Measurements from ENCODE around the gene ILDR2. TPM values are rescaled to one million over a fixed set of nuclear protein-coding genes. Genes with fewer than 3 reads are reported as not detected.
"Not testable (repeated sequence)": the region's sequence is repeated elsewhere in the genome, so short reads cannot be mapped to it uniquely, and the experiment has no call there.

ILDR2 gene
- total RNA-seq, 4 donors from 2014 or later = 1.1 to 5.4 (median 1.7) TPM

DNA sequence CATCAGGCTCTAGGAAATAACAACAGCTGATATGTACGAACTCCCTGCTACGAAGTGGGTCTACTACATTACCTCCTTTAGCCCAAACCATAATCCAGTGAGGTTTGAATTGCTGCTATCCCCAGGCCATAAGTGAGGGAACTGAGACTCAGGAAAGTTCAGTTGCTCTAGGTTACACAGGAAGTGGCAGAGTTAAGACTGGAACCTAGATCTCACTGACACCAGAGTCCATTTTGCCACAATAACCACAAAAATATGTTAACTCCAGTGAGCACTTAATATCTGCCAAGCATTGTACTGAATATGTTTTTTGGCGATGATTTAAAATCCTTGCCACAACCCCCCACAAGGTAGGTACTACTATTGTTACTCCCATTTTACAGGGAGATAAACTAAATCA is 90.4 kb downstream of the ILDR2 start:
- 87 to 100% methylated on average over 1 to 3 of the region's 3 CpGs for WGBS, 2 donors (ENCODE audit: low coverage in 1 of 2)
- in situ Hi-C loops (cut with MboI; ENCODE audit: low pct_ligation_motif_present in 1 of 4, low pct_unique_long_range_greater_than_20kb in 1 of 4, low sequenced_read_pairs in 3 of 4) = loop anchor here in 2 of 4 donors (10.0 to 25.0 kb wide), 3 partner anchors 180 to 652 kb away; no protein-coding TSS in a partner anchor

DNA sequence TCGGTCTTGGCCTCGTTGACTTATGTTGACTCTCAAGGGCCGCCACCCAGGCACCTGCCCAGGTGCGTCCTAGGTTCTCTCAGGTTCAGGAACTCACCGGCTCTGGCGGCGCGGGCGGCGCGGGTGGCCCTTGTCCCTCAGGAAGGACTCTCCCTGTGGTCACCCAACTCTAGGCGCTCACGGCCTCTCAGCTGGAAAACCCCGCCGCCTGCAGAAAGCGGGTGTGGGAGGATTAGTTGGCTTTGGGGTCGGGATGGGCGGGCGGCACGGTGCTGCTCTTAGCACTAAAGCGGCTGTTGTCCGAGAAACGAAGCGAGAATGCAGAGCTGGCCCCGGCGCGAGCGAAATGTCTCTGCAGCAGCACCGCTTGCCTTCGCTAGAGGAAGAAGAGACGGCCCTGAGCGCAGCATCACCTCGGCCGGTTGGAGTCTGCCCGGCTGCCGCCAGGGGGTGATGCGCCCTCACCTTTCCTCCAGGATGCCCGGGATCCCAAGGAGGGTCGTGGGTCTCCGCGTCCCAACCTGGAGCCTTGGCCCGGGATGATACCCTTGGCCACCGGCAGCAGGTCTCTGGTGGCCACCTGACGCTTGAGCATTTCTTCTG is 91.2 kb downstream of the ILDR2 start:
- 17% methylated on average over 34 of the region's 44 CpGs; no CpG with 5 or more reads in 1 of the 2 donors for WGBS, 2 donors (ENCODE audit: low coverage in 1 of 2)
- no peaks in the 10 kb centered on the region for H3K36me3 ChIP-seq
- peaks cover 0 to 8% (median 7%) of the 10 kb centered on the region in 4 donors for H3K4me1 ChIP-seq
- TF ChIP-seq EP300 (IDR thresholded peaks at IDR 0.05; ENCODE audit: low read depth) (no peak), POLR2A (IDR thresholded peaks at IDR 0.05) (no peak), POLR2AphosphoS5 (IDR thresholded peaks at IDR 0.05) (no peak)
- TF ChIP-seq, protein P1, sequence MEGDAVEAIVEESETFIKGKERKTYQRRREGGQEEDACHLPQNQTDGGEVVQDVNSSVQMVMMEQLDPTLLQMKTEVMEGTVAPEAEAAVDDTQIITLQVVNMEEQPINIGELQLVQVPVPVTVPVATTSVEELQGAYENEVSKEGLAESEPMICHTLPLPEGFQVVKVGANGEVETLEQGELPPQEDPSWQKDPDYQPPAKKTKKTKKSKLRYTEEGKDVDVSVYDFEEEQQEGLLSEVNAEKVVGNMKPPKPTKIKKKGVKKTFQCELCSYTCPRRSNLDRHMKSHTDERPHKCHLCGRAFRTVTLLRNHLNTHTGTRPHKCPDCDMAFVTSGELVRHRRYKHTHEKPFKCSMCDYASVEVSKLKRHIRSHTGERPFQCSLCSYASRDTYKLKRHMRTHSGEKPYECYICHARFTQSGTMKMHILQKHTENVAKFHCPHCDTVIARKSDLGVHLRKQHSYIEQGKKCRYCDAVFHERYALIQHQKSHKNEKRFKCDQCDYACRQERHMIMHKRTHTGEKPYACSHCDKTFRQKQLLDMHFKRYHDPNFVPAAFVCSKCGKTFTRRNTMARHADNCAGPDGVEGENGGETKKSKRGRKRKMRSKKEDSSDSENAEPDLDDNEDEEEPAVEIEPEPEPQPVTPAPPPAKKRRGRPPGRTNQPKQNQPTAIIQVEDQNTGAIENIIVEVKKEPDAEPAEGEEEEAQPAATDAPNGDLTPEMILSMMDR (IDR thresholded peaks at IDR 0.05) = peak; percentile 66 to 76 (median 70)
- no peak overlapping the region for H3K27ac ChIP-seq
- H3K9me3 ChIP-seq = no peaks in the 10 kb centered on the region
- intact Hi-C loops (cut with DNase I; ENCODE audit: low total_unique reads) = no loop called here
- H3K27me3 ChIP-seq = peaks cover 27% of the 10 kb centered on the region
- H3K4me3 ChIP-seq = peak overlapping the region in 1 of 4 donors; percentile 37
- peak; percentile 53 for DNase-seq
- in situ Hi-C loops (cut with MboI; ENCODE audit: low pct_ligation_motif_present in 1 of 4, low pct_unique_long_range_greater_than_20kb in 1 of 4, low sequenced_read_pairs in 3 of 4) = loop anchor here in 2 of 4 donors (10.0 to 25.0 kb wide), 3 partner anchors 181 to 653 kb away; no protein-coding TSS in a partner anchor

More for the DNA sequence above, 90.4 kb downstream of the ILDR2 start:
- intact Hi-C loops (cut with DNase I; ENCODE audit: low total_unique reads) = no loop called here
- H3K27me3 ChIP-seq = peaks cover 27% of the 10 kb centered on the region
- no peak for DNase-seq
- H3K4me3 ChIP-seq = no peak overlapping the region
- peaks cover 0 to 8% (median 7%) of the 10 kb centered on the region in 4 donors for H3K4me1 ChIP-seq
- TF ChIP-seq POLR2AphosphoS5 (IDR thresholded peaks at IDR 0.05) (no peak), POLR2A (IDR thresholded peaks at IDR 0.05) (no peak), EP300 (IDR thresholded peaks at IDR 0.05; ENCODE audit: low read depth) (no peak)
- TF ChIP-seq, protein P1 (IDR thresholded peaks at IDR 0.05) = no peak
- H3K9me3 ChIP-seq = no peaks in the 10 kb centered on the region
- H3K27ac ChIP-seq = no peak overlapping the region
- no peaks in the 10 kb centered on the region for H3K36me3 ChIP-seq

DNA sequence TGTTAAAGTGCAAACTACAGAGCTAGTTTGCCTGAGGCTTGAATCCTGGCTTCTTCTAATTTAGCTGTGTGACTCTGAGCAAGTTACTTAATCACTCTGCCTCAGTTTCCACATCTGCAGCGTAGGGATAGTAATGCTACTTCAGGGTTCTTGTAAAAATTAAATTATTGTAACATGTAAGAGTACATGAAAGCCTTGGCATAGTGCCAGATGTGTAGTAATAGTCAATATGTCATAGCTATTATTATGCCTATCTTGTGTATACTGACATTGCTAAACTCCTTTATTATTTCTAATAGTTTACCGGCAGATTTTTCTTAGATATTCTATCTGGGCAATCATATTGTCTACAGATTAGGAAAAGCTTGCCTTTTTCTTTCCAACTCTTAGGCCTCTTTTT is 92.4 kb downstream of the ILDR2 start:
- TF ChIP-seq POLR2AphosphoS5 (IDR thresholded peaks at IDR 0.05) (no peak), EP300 (IDR thresholded peaks at IDR 0.05; ENCODE audit: low read depth) (no peak)
- TF ChIP-seq, protein P1 (IDR thresholded peaks at IDR 0.05) = no peak
- Histone ChIP-seq H3K4me3 (no peak overlapping the region), H3K4me1 (peaks cover 0 to 8% (median 7%) of the 10 kb centered on the region in 4 donors), H3K27ac (no peak overlapping the region), H3K27me3 (peaks cover 27% of the 10 kb centered on the region), H3K9me3 (no peaks in the 10 kb centered on the region), H3K36me3 (no peaks in the 10 kb centered on the region)
- in situ Hi-C loops (cut with MboI; ENCODE audit: low pct_ligation_motif_present in 1 of 4, low pct_unique_long_range_greater_than_20kb in 1 of 4, low sequenced_read_pairs in 3 of 4) = loop anchor here in 2 of 4 donors (10.0 to 25.0 kb wide), 3 partner anchors 182 to 654 kb away; no protein-coding TSS in a partner anchor
- WGBS, 2 donors (ENCODE audit: low coverage in 1 of 2) = 36 to 40% methylated on average over 2 of the region's 2 CpGs
- intact Hi-C loops (cut with DNase I; ENCODE audit: low total_unique reads) = loop anchor here (2.0 kb wide), 1 partner anchor 176 kb away; no protein-coding TSS in a partner anchor
- no peak for DNase-seq

DNA sequence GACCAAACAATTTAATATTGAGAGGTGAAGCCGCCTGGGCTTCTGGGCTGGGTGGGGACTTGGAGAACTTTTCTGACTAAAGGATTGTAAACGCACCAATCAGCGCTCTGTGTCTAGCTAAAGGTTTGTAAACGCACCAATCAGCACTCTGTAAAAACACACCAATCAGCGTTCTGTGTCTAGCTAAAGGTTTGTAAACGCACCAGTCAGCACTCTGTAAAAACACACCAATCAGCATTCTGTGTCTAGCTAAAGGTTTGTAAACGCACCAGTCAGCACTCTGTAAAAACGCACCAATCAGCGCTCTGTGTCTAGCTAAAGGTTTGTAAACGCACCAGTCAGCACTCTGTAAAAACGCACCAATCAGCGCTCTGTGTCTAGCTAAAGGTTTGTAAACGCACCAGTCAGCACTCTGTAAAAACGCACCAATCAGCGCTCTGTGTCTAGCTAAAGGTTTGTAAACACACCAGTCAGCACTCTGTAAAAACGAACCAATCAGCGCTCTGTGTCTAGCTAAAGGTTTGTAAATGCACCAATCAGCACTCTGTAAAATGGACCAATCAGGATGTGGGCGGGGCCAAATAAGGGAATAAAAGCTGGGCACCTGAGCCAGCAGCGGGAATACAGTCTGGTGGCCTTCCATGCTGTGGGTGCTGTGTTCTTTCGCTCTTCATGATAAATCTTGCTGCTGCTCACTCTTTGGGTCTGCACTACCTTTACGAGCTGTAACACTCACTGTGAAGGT is 97.0 kb downstream of the ILDR2 start:
- WGBS, 2 donors (ENCODE audit: low coverage in 1 of 2) = 93 to 96% methylated on average over 18 to 21 of the region's 21 CpGs
- H3K27ac ChIP-seq = not testable (repeated sequence)
- in situ Hi-C loops (cut with MboI; ENCODE audit: low pct_ligation_motif_present in 1 of 4, low pct_unique_long_range_greater_than_20kb in 1 of 4, low sequenced_read_pairs in 3 of 4) = loop anchor here in 2 of 4 donors (25.0 kb wide), 2 partner anchors 559 to 659 kb away; no protein-coding TSS in a partner anchor

More for the DNA sequence above, 97.0 kb downstream of the ILDR2 start:
- H3K4me3 ChIP-seq; H3K36me3 ChIP-seq; H3K9me3 ChIP-seq; DNase-seq; intact Hi-C loops (cut with DNase I; ENCODE audit: low total_unique reads): not testable (repeated sequence)
- Histone ChIP-seq H3K27me3 (peaks cover 12% of the 10 kb centered on the region), H3K4me1 (peaks cover 8 to 18% (median 16%) of the 10 kb centered on the region in 4 donors)

Data from transverse colon (tissue), 4 donors.